HL-60 (cell line): Measurements from ENCODE around the gene SYTL3.

Source experiments
- DNase-seq, 2 experiments: peaks; one replicate each; pipeline ENCODE4 v3.0.0-alpha.2; 2010 to 2020; ENCODE audit warnings: low read depth in 1 of 2, low spot score in 1 of 2
- H3K27ac ChIP-seq: fragments of 250-450 bp; sonication (Bioruptor Pico); replicated peaks from 2 replicates; pipeline ENCODE4 v1.5.1; 2020; ENCODE audit warnings: mild to moderate bottlenecking, moderate library complexity
- H3K27me3 ChIP-seq: fragments of 250-450 bp; sonication (Bioruptor Pico); 2 replicates; pipeline ENCODE4 v1.5.1; 2021; ENCODE audit warnings: mild to moderate bottlenecking, moderate library complexity; ENCODE audit not compliant: insufficient read depth, poor library complexity, severe bottlenecking
- H3K4me3 ChIP-seq: replicated peaks from 2 replicates; pipeline ENCODE4 v1.5.1; 2011; ENCODE audit warnings: mild to moderate bottlenecking, control low read depth, low read length; ENCODE audit not compliant: insufficient read depth
- CTCF ChIP-seq: IDR thresholded peaks from one replicate; pipeline ENCODE4 v1.5.1; 2011; ENCODE audit warnings: low read length, control low read depth, inconsistent platforms; ENCODE audit not compliant: insufficient read depth
- GABPA ChIP-seq: IDR thresholded peaks from 2 replicates; pipeline ENCODE4 v1.6.1; 2012; ENCODE audit warnings: low read depth
- POLR2AphosphoS5 ChIP-seq: IDR thresholded peaks from 2 replicates; pipeline ENCODE4 v1.6.1; 2012; ENCODE audit warnings: low read depth
- SPI1 ChIP-seq: IDR thresholded peaks from 2 replicates; pipeline ENCODE4 v1.6.1; 2012; ENCODE audit warnings: low read depth, mild to moderate bottlenecking, borderline replicate concordance
- TF ChIP-seq, protein P1 (sequence below): IDR thresholded peaks from 2 replicates; pipeline ENCODE4 v1.6.1; 2012; ENCODE audit warnings: low read depth; ENCODE audit not compliant: insufficient replicate concordance

The SYTL3 gene

DNA sequence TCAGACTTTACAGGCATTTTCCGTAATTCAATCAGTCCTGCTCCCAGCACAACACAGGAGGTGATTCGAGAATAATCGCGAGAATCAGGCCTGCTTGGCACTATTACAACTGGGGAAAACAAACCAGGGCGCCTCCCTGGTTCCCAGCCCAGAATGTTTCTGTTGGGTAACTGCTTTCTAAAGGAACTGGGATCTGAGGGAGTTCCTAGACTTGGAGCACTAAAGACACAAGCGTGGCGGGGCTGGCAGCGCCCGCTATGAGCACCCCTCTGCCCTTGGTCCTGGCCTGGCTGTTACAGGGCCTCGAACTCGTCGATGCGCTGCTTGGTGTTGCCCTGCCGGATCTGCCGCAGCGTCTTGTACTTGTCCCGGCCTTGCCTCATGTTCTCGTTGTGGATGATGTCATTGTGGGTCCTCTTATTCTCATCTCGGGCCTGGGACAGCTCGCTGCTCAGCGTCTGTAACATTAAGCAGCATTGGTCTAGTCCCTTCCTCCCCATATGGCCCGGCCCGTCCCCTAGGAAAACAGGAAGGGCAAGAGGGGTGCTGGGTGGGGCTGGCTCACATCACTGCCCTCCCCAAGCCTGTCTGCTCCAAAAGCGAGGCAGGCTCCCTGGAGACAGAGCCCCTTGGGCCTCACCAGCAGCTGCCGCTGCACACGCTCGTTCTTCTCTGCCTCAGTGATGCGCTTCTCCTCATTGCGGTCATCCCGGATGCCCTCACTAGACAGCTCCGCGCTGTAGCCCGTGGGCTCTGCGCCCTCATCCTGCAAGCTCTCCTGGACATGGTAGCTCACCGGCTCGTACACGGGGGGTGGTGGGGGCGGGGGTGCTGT, 117.0 kb downstream of the SYTL3 start:
- Histone ChIP-seq H3K27me3 (no peaks in the 10 kb centered on the region), H3K4me3 (no peak overlapping the region), H3K27ac (no peak overlapping the region)
- TF ChIP-seq SPI1 (no peak), POLR2AphosphoS5 (no peak), CTCF (no peak), GABPA (no peak)
- TF ChIP-seq, protein P1, sequence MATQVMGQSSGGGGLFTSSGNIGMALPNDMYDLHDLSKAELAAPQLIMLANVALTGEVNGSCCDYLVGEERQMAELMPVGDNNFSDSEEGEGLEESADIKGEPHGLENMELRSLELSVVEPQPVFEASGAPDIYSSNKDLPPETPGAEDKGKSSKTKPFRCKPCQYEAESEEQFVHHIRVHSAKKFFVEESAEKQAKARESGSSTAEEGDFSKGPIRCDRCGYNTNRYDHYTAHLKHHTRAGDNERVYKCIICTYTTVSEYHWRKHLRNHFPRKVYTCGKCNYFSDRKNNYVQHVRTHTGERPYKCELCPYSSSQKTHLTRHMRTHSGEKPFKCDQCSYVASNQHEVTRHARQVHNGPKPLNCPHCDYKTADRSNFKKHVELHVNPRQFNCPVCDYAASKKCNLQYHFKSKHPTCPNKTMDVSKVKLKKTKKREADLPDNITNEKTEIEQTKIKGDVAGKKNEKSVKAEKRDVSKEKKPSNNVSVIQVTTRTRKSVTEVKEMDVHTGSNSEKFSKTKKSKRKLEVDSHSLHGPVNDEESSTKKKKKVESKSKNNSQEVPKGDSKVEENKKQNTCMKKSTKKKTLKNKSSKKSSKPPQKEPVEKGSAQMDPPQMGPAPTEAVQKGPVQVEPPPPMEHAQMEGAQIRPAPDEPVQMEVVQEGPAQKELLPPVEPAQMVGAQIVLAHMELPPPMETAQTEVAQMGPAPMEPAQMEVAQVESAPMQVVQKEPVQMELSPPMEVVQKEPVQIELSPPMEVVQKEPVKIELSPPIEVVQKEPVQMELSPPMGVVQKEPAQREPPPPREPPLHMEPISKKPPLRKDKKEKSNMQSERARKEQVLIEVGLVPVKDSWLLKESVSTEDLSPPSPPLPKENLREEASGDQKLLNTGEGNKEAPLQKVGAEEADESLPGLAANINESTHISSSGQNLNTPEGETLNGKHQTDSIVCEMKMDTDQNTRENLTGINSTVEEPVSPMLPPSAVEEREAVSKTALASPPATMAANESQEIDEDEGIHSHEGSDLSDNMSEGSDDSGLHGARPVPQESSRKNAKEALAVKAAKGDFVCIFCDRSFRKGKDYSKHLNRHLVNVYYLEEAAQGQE = no peak
- no peak for DNase-seq

DNA sequence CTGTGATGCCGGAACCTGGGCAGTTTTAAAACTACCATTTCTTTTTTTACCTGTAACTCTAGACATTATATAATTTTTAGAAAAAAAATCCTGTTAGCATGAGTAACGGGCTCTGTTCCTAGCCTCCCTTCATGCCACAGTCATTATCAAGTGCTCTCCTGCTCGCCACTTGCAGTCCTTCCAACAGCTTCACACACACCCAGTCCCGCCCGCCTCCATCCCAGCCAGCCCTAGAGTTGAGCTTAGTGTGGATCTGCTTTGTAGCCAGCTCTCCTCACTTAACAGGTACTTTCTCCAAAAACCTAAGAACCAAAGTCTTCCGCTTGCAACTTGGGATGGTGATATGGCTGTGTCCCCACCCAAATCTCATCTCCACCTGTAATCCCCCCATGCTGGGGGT, 117.9 kb downstream of the SYTL3 start:
- no peak overlapping the region for H3K27ac ChIP-seq
- H3K4me3 ChIP-seq = no peak overlapping the region
- no peaks in the 10 kb centered on the region for H3K27me3 ChIP-seq
- TF ChIP-seq SPI1 (no peak), POLR2AphosphoS5 (no peak), GABPA (no peak), CTCF (no peak)
- TF ChIP-seq, protein P1 = no peak
- DNase-seq = no peak

DNA sequence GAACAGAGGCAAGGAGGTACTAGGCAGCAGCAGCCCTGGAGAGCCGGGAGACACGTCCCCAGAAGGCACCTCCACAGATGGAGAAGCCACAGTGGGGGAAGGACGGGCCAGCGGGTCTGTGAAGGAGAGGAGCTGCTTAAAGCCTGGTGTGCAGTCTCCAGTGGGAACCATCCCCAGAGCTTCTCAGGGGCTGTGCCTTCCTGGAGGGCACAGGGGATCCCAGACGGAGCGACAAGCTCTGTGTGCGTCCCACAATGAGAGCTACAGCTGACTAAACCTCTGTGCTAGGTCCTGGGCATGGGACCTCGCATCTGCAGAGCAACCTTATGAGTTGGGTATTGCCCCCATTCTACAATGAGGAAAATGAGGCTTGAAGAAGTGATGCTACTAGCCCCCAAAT, 118.6 kb downstream of the SYTL3 start:
- TF ChIP-seq POLR2AphosphoS5 (no peak), SPI1 (no peak), CTCF (no peak), GABPA (no peak)
- TF ChIP-seq, protein P1 = no peak
- DNase-seq = no peak

More for the DNA sequence above, 118.6 kb downstream of the SYTL3 start:
- H3K27me3 ChIP-seq = no peaks in the 10 kb centered on the region
- no peak overlapping the region for H3K27ac ChIP-seq
- no peak overlapping the region for H3K4me3 ChIP-seq
